H1 (cell line): Measurements from ENCODE around the gene MSI1. TPM values are rescaled to one million over a fixed set of nuclear protein-coding genes. Genes with fewer than 3 reads are reported as not detected.

ENCODE experiments used
- CTCF ChIA-PET: fragments of 300-600 bp; sonication (Branson Sonifier 250); formaldehyde crosslinking; loops from one replicate; lab custom pipeline; 2021; ENCODE audit not compliant: partially characterized antibody; lab: Charles Lee
- POLR2A ChIA-PET: fragments of 300-600 bp; sonication (Branson Sonifier 250); formaldehyde crosslinking; loops from one replicate; lab custom pipeline; 2021; ENCODE audit warnings: inconsistent platforms; ENCODE audit not compliant: partially characterized antibody; lab: Charles Lee
- DNase-seq, 2 experiments: peaks; one replicate each; pipeline versions ENCODE4 v3.0.0 to v3.0.0-alpha.2; 2010 to 2022; ENCODE audit warnings: low spot score in 2 of 2, low read depth in 1 of 2, mixed read lengths in 1 of 2
- FAIRE-seq: peaks from 2 replicates; lab custom pipeline; 2011; peaks lifted over from hg19 to GRCh38; lab: Jason Lieb, UNC
- H2AFZ ChIP-seq: 2 replicates; pipeline ENCODE4 v1.8.1; 2012; ENCODE audit warnings: low read length, inconsistent platforms
- H2AK5ac ChIP-seq: 2 replicates; pipeline ENCODE4 v1.6.1; 2013; ENCODE audit warnings: low read depth, low read length
- H2BK120ac ChIP-seq: replicated peaks from 2 replicates; pipeline ENCODE3; 2013; ENCODE audit warnings: low read depth, low read length, inconsistent platforms
- H2BK12ac ChIP-seq: 2 replicates; pipeline ENCODE4 v1.6.1; 2013; ENCODE audit warnings: low read depth, low read length
- H2BK15ac ChIP-seq: 2 replicates; pipeline ENCODE4 v1.6.1; 2013; ENCODE audit warnings: low read length
- H2BK20ac ChIP-seq: 2 replicates; pipeline ENCODE4 v1.6.1; 2013; ENCODE audit warnings: low read length
- H2BK5ac ChIP-seq: 2 replicates; pipeline ENCODE4 v1.6.1; 2013; ENCODE audit warnings: low read depth, low read length
- H3K14ac ChIP-seq: 2 replicates; pipeline ENCODE4 v1.6.1; 2013; ENCODE audit warnings: inconsistent platforms; ENCODE audit not compliant: insufficient read length
- H3K18ac ChIP-seq: 2 replicates; pipeline ENCODE4 v1.6.1; 2013; ENCODE audit warnings: low read length; ENCODE audit errors: extremely low read depth
- H3K23ac ChIP-seq: 2 replicates; pipeline ENCODE4 v1.6.1; 2013; ENCODE audit warnings: inconsistent platforms; ENCODE audit not compliant: insufficient read length
- H3K23me2 ChIP-seq: 2 replicates; pipeline ENCODE4 v1.6.1; 2013; ENCODE audit warnings: low read depth, low read length
- H3K27ac ChIP-seq: 2 replicates; pipeline ENCODE4 v1.6.1; 2011; ENCODE audit warnings: low read depth, low read length, inconsistent platforms
- H3K27me3 ChIP-seq, 4 experiments: replicated peaks in 1 of 4; 1 replicate in 1 of 4; 2 replicates in 3 of 4; pipeline versions ENCODE4 v1.6.1 to v1.8.1; 2011 to 2013; ENCODE audit warnings: low read length in 3 of 4, mild to moderate bottlenecking in 3 of 4, inconsistent platforms in 2 of 4, mixed read lengths in 2 of 4, moderate library complexity in 1 of 4; ENCODE audit not compliant: control insufficient read depth in 3 of 4, insufficient read depth in 3 of 4; ENCODE audit errors: extremely low read depth in 1 of 4
- H3K36me3 ChIP-seq, 4 experiments: 2 replicates each; pipeline versions ENCODE4 v1.6.1 to v1.8.1; 2011 to 2013; ENCODE audit warnings: mild to moderate bottlenecking in 4 of 4, low read length in 3 of 4, moderate library complexity in 2 of 4, control low read depth in 1 of 4, inconsistent platforms in 1 of 4; ENCODE audit not compliant: insufficient read depth in 4 of 4, control insufficient read depth in 2 of 4
- H3K4ac ChIP-seq: replicated peaks from 2 replicates; pipeline ENCODE3; 2013; ENCODE audit warnings: low read length, low read depth, mixed read lengths, inconsistent platforms; ENCODE audit not compliant: insufficient read length
- H3K4me1 ChIP-seq, 4 experiments: replicated peaks in 1 of 4; 1 replicate in 1 of 4; 2 replicates in 3 of 4; pipeline versions ENCODE4 v1.6.1 to v1.8.1; 2011 to 2013; ENCODE audit warnings: low read length in 3 of 4, inconsistent platforms in 2 of 4, mixed read lengths in 1 of 4; ENCODE audit not compliant: insufficient read depth in 4 of 4, control insufficient read depth in 3 of 4
- H3K4me2 ChIP-seq, 2 experiments: 2 replicates each; pipeline versions ENCODE4 v1.6.1 to v1.8.1; 2011 to 2013; ENCODE audit warnings: low read depth in 2 of 2, low read length in 2 of 2, control low read depth in 1 of 2, inconsistent platforms in 1 of 2, mild to moderate bottlenecking in 1 of 2; ENCODE audit not compliant: insufficient read depth in 1 of 2
- H3K4me3 ChIP-seq, 4 experiments: fragments of 200-600, 300-600 bp in 1 of 4; sonication (generic), shearing (Covaris generic), sonication (Bioruptor Twin) in 1 of 4; 2 replicates each; pipeline versions ENCODE4 v1.5.1 to v1.8.1; 2011 to 2016; ENCODE audit warnings: low read length in 4 of 4, low read depth in 3 of 4, control low read depth in 2 of 4, inconsistent platforms in 2 of 4, mild to moderate bottlenecking in 2 of 4, mixed read lengths in 1 of 4, moderate library complexity in 1 of 4; ENCODE audit not compliant: insufficient read depth in 2 of 4; ENCODE audit errors: extremely low read depth in 1 of 4
- H3K56ac ChIP-seq: replicated peaks from 2 replicates; pipeline ENCODE3; 2013; ENCODE audit warnings: low read depth, mild to moderate bottlenecking, mixed read lengths, low read length, inconsistent platforms; ENCODE audit not compliant: insufficient read length
- H3K79me1 ChIP-seq: 2 replicates; pipeline ENCODE4 v1.6.1; 2013; ENCODE audit warnings: low read depth, low read length, control low read depth
- H3K79me2 ChIP-seq, 2 experiments: 2 replicates each; pipeline versions ENCODE4 v1.6.1 to v1.8.1; 2012 to 2013; ENCODE audit warnings: low read length in 2 of 2, mild to moderate bottlenecking in 2 of 2, inconsistent platforms in 1 of 2; ENCODE audit not compliant: insufficient read depth in 2 of 2, control insufficient read depth in 1 of 2
- H3K9ac ChIP-seq, 4 experiments: replicated peaks in 1 of 4; 1 replicate in 1 of 4; 2 replicates in 3 of 4; pipeline versions ENCODE4 v1.6.1 to v1.8.1; 2011 to 2013; ENCODE audit warnings: low read depth in 3 of 4, low read length in 3 of 4, control low read depth in 2 of 4, mild to moderate bottlenecking in 2 of 4, moderate library complexity in 2 of 4, inconsistent platforms in 1 of 4; ENCODE audit errors: extremely low read depth in 1 of 4
- H3K9me3 ChIP-seq, 2 experiments: 2 replicates each; pipeline versions ENCODE4 v1.6.1 to v1.8.1; 2012 to 2013; ENCODE audit warnings: mild to moderate bottlenecking in 2 of 2, moderate library complexity in 2 of 2, control low read depth in 1 of 2, inconsistent platforms in 1 of 2, low read depth in 1 of 2, low read length in 1 of 2, mixed read lengths in 1 of 2; ENCODE audit not compliant: insufficient read depth in 2 of 2
- H4K20me1 ChIP-seq, 2 experiments: replicated peaks in 1 of 2; 2 replicates each; pipeline versions ENCODE3 to v1.8.1; 2011 to 2013; ENCODE audit warnings: inconsistent platforms in 2 of 2, low read length in 2 of 2, mild to moderate bottlenecking in 1 of 2; ENCODE audit not compliant: insufficient read depth in 2 of 2, control insufficient read depth in 1 of 2
- H4K5ac ChIP-seq: 2 replicates; pipeline ENCODE4 v1.6.1; 2013; ENCODE audit warnings: low read length, low read depth, mixed read lengths, inconsistent platforms; ENCODE audit not compliant: insufficient read length
- H4K8ac ChIP-seq: 2 replicates; pipeline ENCODE4 v1.8.0; 2013; ENCODE audit warnings: mild to moderate bottlenecking, moderate library complexity, low read length, inconsistent platforms; ENCODE audit not compliant: insufficient read depth; ENCODE audit errors: extremely low read depth
- H4K91ac ChIP-seq: replicated peaks from 2 replicates; pipeline ENCODE3; 2013; ENCODE audit warnings: low read length, mixed read lengths, inconsistent platforms; ENCODE audit not compliant: insufficient read length
- POLR2A ChIP-seq, 2 experiments: IDR thresholded peaks; 1 replicate in 1 of 2; 2 replicates in 1 of 2; pipeline ENCODE4 v1.6.1; 2011; ENCODE audit warnings: low read depth in 2 of 2, low read length in 2 of 2, mild to moderate bottlenecking in 2 of 2; ENCODE audit errors: control extremely low read depth in 1 of 2
- RNF2 ChIP-seq: fragments of 200-900, 300-1000 bp; sonication (generic); IDR thresholded peaks from 2 replicates; pipeline ENCODE4 v1.7.1; 2016; ENCODE audit warnings: borderline replicate concordance, low read depth, mild to moderate bottlenecking, antibody characterized with exemption, low read length; ENCODE audit not compliant: poor library complexity, severe bottlenecking; ENCODE audit errors: missing control alignments
- SAP30 ChIP-seq: fragments of 300-600 bp; sonication (generic); IDR thresholded peaks from 2 replicates; pipeline ENCODE4 v1.7.1; 2012; ENCODE audit warnings: low read length, moderate library complexity, mild to moderate bottlenecking, inconsistent platforms; ENCODE audit not compliant: insufficient read depth, insufficient replicate concordance
- WGBS, 2 experiments: shearing (Covaris generic) in 1 of 2; methylation state at CpG; one replicate each; pipeline versions ENCODE4 v1.1.6 to v1.1.7; 2013 to 2015; ENCODE audit warnings: low lambda C conversion rate in 2 of 2, mixed read lengths in 2 of 2, inconsistent platforms in 1 of 2, low coverage in 1 of 2, missing lambda C conversion rate in 1 of 2; ENCODE audit not compliant: insufficient replicate concordance in 2 of 2, insufficient coverage in 1 of 2, insufficient read length in 1 of 2; ENCODE audit errors: extremely low coverage in 1 of 2, missing lambda C conversion rate in 1 of 2; 5-methylcytosine and 5-hydroxymethylcytosine counted together
- polyA plus RNA-seq, 7 experiments: library from polyadenylated mRNA; depleted of rRNA in 3 of 7; stranded (reverse) in 5 of 7; unstranded in 2 of 7; fragments of >200 nt in 5 of 7; fragments of 200-250 nt in 2 of 7; gene quantifications; 1 replicate in 5 of 7; 2 replicates in 1 of 7; 4 replicates in 1 of 7; pipeline versions ENCODE4 v1.2.1 to v1.2.3, GENCODE V29; 2011 to 2013; ENCODE audit warnings: missing spikeins in 2 of 7, mixed read lengths in 2 of 7
- total RNA-seq: library from RNA; stranded (reverse); fragmentation: NEBNext Ultra II Directional; extraction: Animal tissue kit (Norgen Biotek cat#: 25700); gene quantifications from 2 replicates; pipeline ENCODE4 v1.2.1, GENCODE V29; 2021

Gene MSI1
- total and polyA plus RNA-seq, 2 of the 8 experiments (the other 6 are each of a cell fraction or from before 2014, with no cell fraction given): 13.5 to 51.9 TPM

DNA sequence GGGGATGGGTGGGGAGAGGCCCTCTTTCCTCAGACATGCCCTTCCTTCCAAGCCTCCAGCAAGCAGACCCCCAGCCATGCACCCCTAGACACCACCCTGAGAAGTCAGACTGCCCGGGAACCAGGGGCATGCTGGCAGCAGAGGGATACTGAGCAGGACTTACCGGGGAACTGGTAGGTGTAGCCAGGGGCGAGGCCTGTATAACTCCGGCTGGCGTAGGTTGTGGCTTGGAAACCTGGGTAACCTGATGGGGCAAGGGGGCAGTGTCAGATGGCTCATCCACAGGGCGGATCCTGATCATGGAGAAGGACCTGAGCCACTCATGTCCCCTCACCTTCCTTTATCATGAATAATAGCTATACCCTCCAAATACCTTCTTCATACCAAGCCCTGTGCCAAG lies 15.8 kb downstream of the MSI1 start:
- Histone ChIP-seq H3K79me2 (no peaks in the 10 kb centered on the region), H2AK5ac (no peak overlapping the region), H2AFZ (no peak overlapping the region), H3K36me3 (peaks cover 28 to 52% (median 44%) of the 10 kb centered on the region in 4 experiments), H3K9me3 (no peaks in the 10 kb centered on the region), H4K91ac (no peak overlapping the region), H3K18ac (no peak overlapping the region), H2BK20ac (no peak overlapping the region), H2BK12ac (no peak overlapping the region), H3K9ac (no peak overlapping the region), H3K14ac (no peak overlapping the region), H3K4me2 (no peak overlapping the region), H4K20me1 (peaks cover 6 to 10% of the 10 kb centered on the region in 2 experiments), H3K4me1 (no peaks in the 10 kb centered on the region; a peak in 1 of 7 replicates), H3K4ac (no peak overlapping the region), H3K23ac (no peak overlapping the region), H2BK5ac (no peak overlapping the region), H3K23me2 (no peaks in the 10 kb centered on the region), H4K8ac (no peak overlapping the region), H3K56ac (no peak overlapping the region), H4K5ac (no peak overlapping the region), H3K27ac (no peak overlapping the region), H2BK15ac (no peak overlapping the region), H3K79me1 (no peaks in the 10 kb centered on the region), H3K4me3 (no peak overlapping the region), H3K27me3 (no peaks in the 10 kb centered on the region), H2BK120ac (no peak overlapping the region)
- CTCF ChIA-PET: interaction anchor here (0.8 to 8.5 kb wide), 12 partner anchors 13 to 121 kb away, joined by 3 to 66 read pairs (median 4); no protein-coding TSS in a partner anchor
- 92% methylated on average over 6 of the region's 6 CpGs; no CpG with 5 or more reads in 1 of the 2 experiments for WGBS, 2 experiments
- TF ChIP-seq RNF2: no peak
- no peak for TF ChIP-seq SAP30
- peak in 1 of 2 experiments; percentile 36; a peak in 1 of 3 replicates for TF ChIP-seq POLR2A (IDR thresholded peaks at IDR 0.05; ENCODE audit: control extremely low read depth in 1 of 2, low read depth in 2 of 2, low read length in 2 of 2)
- FAIRE-seq: no peak
- DNase-seq: no peak
- POLR2A ChIA-PET: interaction anchor here (0.8 to 2.8 kb wide), 7 partner anchors 10 to 127 kb away, joined by 3 to 13 read pairs (median 4); partner anchors contain the start of gene COX6A1
